ENCODE data around the gene RAB3IP. TPM values are rescaled to one million over a fixed set of nuclear protein-coding genes. Genes with fewer than 3 reads are reported as not detected.

Gene RAB3IP
- total RNA-seq, 4 donors from 2014 or later, result 18.6 to 27.4 (median 20.3) TPM

DNA sequence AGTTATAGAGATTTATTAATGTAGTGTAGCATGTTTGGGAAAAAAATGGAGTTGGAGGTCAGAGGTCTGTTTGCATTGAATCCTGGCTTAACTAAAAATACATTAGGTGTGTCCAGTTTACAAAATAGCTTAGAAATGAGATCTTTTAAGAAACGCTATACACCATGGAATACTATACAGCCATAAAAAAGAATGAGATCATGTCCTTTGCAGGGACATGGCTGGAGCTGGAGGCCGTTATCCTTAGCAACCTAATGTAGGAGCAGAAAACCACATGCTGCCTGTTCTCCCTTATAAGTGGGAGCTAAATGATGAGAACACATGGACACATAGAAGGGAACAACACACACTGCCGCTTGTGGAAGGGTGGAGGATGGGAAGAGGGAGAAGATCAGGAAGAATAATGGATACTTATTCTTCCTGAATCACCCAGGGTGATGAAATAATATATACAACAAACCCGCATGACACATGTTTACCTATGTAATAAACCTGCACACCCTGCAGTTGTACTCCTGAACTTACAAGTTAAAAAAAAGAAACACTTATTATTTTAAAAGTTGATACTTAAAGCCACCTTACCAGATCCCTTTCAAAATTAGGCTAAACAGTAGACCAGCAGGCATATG lies 72.3 kb downstream of the RAB3IP start:
- Histone ChIP-seq H3K27ac (no peak overlapping the region), H3K9me3 (no peaks in the 10 kb centered on the region), H3K36me3 (peaks cover 0 to 5% of the 10 kb centered on the region in 2 donors), H3K4me3 (no peak overlapping the region), H3K27me3 (no peaks in the 10 kb centered on the region), H3K4me1 (no peaks in the 10 kb centered on the region)
- in situ Hi-C loops (cut with MboI; ENCODE audit: low sequenced_read_pairs in 4 of 4), result no loop called here
- intact Hi-C loops (cut with DNase I; ENCODE audit: low total_unique reads), result no loop called here
- TF ChIP-seq POLR2A (IDR thresholded peaks at IDR 0.05), result no peak
- TF ChIP-seq, protein P1, sequence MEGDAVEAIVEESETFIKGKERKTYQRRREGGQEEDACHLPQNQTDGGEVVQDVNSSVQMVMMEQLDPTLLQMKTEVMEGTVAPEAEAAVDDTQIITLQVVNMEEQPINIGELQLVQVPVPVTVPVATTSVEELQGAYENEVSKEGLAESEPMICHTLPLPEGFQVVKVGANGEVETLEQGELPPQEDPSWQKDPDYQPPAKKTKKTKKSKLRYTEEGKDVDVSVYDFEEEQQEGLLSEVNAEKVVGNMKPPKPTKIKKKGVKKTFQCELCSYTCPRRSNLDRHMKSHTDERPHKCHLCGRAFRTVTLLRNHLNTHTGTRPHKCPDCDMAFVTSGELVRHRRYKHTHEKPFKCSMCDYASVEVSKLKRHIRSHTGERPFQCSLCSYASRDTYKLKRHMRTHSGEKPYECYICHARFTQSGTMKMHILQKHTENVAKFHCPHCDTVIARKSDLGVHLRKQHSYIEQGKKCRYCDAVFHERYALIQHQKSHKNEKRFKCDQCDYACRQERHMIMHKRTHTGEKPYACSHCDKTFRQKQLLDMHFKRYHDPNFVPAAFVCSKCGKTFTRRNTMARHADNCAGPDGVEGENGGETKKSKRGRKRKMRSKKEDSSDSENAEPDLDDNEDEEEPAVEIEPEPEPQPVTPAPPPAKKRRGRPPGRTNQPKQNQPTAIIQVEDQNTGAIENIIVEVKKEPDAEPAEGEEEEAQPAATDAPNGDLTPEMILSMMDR (IDR thresholded peaks at IDR 0.05 in 4 of 5, conservative IDR thresholded peaks at IDR 0.05 in 1 of 5), result no peak
- no peak for DNase-seq
- ATAC-seq, result no peak

DNA sequence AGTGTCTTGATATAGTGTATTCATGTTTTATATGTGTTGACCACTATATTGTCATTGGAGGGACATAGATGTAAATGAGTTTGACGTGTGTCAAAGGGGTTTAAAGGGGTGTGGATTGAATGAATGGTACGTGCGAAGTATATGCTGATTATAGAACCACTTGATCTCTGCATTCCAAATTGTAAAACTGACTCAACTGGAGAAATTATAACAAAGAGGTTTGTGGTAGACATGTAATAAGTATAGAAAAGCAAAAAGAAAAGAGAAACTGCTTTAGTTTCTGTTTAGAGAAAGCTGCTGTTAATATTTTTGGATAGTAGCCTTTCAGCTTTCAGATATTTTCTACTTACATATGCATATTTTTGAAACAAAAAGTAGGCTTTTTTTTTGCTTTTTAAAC lies 77.4 kb downstream of the RAB3IP start:
- H3K27me3 ChIP-seq, result no peaks in the 10 kb centered on the region
- DNase-seq (no peak), ATAC-seq (no peak)
- in situ Hi-C loops (cut with MboI; ENCODE audit: low sequenced_read_pairs in 4 of 4) (no loop called here), intact Hi-C loops (cut with DNase I; ENCODE audit: low total_unique reads) (no loop called here)
- H3K27ac ChIP-seq, result no peak overlapping the region
- no peak overlapping the region for H3K4me3 ChIP-seq
- no peaks in the 10 kb centered on the region for H3K9me3 ChIP-seq
- no peaks in the 10 kb centered on the region for H3K4me1 ChIP-seq
- H3K36me3 ChIP-seq, result peaks cover 0 to 1% of the 10 kb centered on the region in 2 donors
- no peak for TF ChIP-seq POLR2A (IDR thresholded peaks at IDR 0.05)
- TF ChIP-seq, protein P1 (IDR thresholded peaks at IDR 0.05 in 4 of 5, conservative IDR thresholded peaks at IDR 0.05 in 1 of 5), result no peak

DNA sequence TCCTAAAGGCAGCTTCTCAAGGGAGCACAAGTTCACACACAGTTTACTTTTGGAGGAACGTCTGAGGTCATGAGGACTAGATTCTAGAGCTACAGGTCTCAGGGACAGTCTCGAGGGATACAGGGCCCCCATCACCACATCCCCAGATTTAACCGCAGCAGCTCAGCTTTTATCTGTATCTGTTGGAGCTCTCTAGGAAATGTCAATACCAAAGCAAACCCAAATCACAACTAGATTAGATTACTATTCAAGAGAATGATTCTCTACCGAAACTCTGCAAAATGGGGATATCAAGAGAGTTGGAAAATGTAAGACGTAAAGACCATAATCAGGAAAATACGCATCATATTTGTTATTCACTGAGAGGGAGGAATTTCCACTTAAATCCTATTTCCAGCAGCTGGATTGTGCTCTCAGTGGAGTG lies 82.4 kb downstream of the RAB3IP start:
- no peak for TF ChIP-seq POLR2A (IDR thresholded peaks at IDR 0.05)
- Histone ChIP-seq H3K9me3 (no peaks in the 10 kb centered on the region), H3K27ac (no peak overlapping the region), H3K4me1 (no peaks in the 10 kb centered on the region), H3K4me3 (no peak overlapping the region), H3K36me3 (no peaks in the 10 kb centered on the region), H3K27me3 (no peaks in the 10 kb centered on the region)
- in situ Hi-C loops (cut with MboI; ENCODE audit: low sequenced_read_pairs in 4 of 4), result no loop called here
- DNase-seq (no peak), ATAC-seq (no peak)
- intact Hi-C loops (cut with DNase I; ENCODE audit: low total_unique reads), result no loop called here

DNA sequence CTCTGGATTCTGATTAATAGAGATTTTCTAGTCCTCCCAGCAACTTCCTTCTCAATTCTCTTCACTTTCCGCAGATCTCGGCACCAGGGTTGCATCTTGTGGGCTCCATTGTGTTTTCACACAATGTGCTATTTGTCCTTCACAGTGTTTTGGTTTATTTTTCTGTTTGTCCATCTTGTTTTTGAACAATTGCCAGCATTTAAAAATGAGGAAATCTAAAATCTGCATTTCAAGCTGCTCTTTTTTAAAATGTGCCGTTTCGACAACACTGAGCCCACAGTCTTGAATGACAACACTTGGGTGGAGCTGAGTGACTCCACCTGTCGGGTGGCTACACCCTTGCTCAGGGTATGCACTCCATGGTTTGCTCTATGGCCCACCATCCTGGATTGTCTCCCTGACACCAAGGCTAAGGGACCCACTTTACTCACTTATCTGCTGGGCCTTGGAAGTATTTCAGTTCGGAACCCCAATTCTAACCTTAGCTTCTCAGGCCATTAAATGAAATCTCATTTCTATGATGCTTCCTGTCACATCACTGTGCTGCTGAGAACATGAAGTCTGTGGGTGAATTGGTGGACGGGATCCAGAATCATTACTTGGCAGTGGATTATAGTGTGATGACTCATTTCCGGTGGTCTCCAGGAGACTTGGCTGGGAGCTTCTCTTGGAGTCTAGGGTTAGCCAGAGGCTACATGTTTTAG lies 82.9 kb downstream of the RAB3IP start:
- in situ Hi-C loops (cut with MboI; ENCODE audit: low sequenced_read_pairs in 4 of 4), result no loop called here
- Histone ChIP-seq H3K27ac (no peak overlapping the region), H3K9me3 (no peaks in the 10 kb centered on the region), H3K36me3 (no peaks in the 10 kb centered on the region), H3K4me1 (no peaks in the 10 kb centered on the region), H3K4me3 (no peak overlapping the region), H3K27me3 (no peaks in the 10 kb centered on the region)
- intact Hi-C loops (cut with DNase I; ENCODE audit: low total_unique reads), result no loop called here
- ATAC-seq, result no peak
- TF ChIP-seq, protein P1 (IDR thresholded peaks at IDR 0.05 in 4 of 5, conservative IDR thresholded peaks at IDR 0.05 in 1 of 5), result no peak
- no peak for TF ChIP-seq POLR2A (IDR thresholded peaks at IDR 0.05)
- no peak for DNase-seq

DNA sequence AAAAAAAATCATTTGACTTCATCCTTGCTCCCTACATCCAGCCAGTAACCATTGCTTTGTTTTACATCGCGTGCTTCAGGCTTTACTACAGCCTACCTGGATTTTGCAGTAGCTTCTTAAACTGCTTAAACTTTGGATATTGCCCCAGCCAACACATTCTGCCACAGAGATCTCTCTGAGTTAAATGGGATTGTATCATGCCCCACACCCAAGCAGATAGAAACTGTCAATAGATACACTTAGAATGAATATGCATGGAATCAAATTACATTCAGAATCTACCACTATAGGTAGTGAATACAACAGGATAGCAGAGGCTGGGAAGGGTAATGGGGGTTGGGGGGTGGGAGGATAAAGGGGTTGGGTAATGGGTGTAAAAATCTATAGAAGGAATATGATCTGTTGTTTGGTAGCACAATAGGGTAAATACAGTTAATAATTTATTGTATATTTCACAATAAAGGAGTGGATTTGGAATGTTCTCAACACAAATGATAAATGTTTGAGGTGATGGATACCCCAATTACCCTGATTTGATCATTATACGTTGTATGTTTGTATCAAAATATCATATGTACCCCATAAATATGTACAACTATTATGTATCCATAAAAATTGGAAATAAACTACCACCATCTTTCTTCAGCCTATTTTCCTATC lies 83.7 kb downstream of the RAB3IP start:
- Histone ChIP-seq H3K9me3 (no peaks in the 10 kb centered on the region), H3K27me3 (no peaks in the 10 kb centered on the region), H3K4me3 (no peak overlapping the region), H3K4me1 (no peaks in the 10 kb centered on the region), H3K36me3 (no peaks in the 10 kb centered on the region), H3K27ac (no peak overlapping the region)
- intact Hi-C loops (cut with DNase I; ENCODE audit: low total_unique reads) (no loop called here), in situ Hi-C loops (cut with MboI; ENCODE audit: low sequenced_read_pairs in 4 of 4) (no loop called here)
- ATAC-seq (no peak), DNase-seq (no peak)
- TF ChIP-seq, protein P1 (IDR thresholded peaks at IDR 0.05 in 4 of 5, conservative IDR thresholded peaks at IDR 0.05 in 1 of 5), result no peak
- TF ChIP-seq POLR2A (IDR thresholded peaks at IDR 0.05), result no peak

All from gastrocnemius medialis (tissue), 4 donors.